ENCODE measurements around the gene FOLR2.

Gene FOLR2

DNA sequence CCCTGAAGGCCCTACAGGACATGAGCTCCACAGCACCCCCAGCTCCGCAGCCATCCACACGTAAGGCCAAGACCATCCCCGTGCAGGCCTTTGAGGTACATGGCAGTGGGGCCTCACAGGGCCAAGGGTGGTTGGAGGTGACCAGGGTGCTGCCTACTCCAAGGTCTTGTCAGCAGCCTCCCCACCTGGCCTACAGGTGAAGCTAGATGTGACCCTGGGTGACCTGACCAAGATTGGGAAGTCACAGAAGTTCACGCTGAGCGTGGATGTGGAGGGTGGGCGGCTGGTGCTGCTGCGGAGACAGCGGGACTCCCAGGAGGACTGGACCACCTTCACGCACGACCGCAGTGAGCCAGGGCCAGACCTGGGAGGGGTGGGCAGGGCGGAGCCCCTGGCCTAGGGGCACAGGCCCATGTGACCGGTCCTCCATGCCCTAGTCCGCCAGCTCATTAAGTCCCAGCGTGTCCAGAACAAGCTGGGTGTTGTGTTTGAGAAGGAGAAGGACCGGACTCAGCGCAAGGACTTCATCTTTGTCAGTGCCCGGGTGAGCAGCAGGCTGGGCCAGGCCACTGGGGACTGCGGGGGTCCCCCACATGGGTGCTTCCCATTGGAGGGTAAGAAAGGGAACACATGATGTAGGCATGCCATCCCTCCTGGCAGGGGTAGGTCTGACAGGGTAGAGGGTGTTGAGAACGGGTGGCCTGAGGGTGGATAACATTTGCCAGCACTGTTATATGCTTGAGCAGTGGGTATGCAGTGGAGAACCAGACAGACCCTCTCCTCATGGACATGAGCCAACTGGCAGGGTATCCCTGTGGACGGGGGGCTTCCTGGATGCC lies 13.6 kb downstream of the FOLR2 start:
- DNase-seq (ENCODE audit: low spot score), result peak; percentile 34

DNA sequence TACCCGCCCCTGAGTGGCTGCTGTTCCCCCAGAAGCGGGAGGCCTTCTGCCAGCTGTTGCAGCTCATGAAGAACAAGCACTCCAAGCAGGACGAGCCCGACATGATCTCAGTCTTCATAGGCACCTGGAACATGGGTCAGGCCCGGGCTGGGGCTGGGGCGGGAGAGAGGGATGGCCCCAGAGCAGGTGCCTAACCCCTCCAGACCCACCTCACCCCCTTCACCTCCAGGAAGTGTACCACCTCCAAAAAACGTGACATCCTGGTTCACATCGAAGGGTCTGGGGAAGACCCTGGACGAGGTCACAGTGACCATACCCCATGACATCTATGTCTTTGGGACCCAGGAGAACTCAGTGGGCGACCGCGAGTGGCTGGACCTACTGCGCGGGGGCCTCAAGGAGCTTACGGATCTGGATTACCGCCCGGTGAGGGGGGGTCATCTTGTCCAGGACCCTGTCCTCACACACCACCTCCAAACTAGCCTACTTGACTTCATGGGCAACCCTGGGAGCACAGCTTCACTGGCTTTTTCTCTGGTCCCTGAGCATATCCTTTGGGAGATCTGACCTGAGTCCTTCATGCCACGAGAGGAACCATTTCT lies 14.3 kb downstream of the FOLR2 start:
- DNase-seq (ENCODE audit: low spot score), result peak; percentile 24

DNA sequence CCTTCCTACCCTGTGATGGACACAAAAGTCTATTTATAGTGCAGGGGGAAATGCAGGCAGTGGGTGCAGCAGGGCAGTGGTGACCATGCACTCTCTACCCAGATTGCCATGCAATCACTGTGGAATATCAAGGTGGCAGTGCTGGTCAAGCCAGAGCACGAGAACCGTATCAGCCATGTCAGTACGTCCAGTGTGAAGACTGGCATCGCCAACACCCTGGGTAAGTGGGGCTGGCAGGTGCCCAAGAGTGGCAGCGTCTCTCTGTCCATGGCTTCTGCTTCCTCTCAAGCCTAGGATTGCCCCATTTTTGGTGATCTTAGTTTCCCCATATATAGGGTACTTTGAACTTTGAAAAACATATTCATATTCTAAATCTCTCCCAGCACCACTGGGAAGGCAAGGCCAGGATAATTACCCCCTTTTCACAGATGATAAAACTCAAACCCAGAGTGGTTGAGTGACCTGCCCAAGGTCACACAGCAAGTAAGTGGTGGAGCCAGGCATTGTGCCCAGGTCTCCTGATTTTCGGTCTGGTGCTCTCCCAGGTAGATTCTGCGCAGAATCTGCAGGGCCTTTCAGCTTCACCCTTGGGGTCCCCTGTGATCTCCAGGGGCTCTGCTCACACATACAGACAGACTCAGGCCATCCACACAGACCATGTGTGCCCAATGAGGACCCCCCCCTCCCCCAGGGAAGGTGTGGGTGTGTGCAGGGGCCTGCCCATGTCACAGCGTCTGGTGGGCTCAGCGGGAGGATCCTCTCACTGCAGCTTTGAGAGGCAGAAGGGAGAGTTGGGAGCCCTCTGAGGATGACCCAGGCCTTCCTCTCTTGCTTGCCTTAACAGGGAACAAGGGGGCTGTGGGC lies 15.0 kb downstream of the FOLR2 start:
- DNase-seq (ENCODE audit: low spot score), result peak; percentile 32

DNA sequence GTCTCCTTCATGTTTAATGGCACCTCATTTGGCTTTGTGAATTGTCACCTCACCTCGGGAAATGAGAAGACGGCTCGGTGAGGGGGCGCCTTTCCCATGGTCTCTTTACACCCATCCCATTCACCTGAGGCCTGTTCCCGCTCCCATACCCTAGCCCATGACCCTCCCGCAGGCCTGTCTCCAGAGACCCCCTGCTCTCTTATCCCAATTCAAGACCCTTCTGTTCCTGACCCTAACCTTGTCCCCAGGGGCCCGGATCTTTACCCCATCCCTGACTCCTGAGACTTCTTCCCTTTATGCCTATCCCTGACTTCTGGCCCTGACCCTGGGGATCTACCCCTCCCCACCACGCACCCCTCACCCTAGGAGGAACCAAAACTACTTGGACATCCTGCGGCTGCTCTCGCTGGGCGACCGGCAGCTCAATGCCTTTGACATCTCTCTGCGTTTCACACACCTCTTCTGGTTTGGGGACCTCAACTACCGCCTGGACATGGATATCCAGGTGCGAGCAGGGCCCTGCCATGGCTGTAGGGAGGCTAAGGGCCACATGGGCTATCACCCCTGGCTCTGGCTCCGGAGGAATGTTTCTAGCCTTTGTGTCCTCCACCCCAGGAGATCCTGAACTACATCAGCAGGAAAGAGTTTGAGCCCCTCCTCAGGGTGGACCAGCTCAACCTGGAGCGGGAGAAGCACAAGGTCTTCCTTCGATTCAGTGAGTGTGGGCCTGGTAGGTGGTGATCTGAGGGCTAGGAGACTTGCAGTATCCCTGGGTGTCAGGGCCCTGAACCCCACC lies 15.9 kb downstream of the FOLR2 start:
- DNase-seq (ENCODE audit: low spot score), result peak; percentile 37

DNA sequence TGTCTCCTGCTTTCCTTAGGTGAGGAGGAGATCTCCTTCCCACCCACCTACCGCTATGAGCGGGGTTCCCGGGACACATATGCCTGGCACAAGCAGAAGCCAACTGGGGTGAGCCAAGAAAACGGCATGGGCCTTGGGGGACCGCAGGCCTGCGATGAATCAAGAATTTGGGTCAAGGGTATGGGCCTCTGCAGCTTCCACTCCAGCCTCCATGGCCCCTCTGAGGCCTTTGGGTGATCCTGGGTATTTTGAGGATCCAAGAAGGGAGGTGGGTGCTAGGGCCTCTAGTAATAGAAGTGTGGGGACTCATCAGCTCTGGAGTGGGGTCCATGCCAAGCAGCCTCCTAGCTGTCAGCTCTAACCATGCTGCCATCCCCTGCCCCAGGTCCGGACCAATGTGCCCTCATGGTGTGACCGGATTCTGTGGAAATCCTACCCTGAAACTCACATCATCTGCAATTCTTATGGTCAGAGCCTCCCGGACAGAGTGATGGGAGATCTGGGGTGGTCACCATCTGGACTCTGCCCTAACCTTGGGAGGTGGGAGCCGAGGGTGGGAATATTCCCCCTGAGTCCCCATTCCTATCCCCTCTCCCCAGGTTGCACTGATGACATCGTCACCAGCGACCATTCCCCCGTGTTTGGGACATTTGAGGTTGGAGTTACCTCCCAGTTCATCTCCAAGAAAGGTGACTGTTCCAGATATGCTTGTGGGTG lies 16.6 kb downstream of the FOLR2 start:
- no peak for DNase-seq (ENCODE audit: low spot score)

DNA sequence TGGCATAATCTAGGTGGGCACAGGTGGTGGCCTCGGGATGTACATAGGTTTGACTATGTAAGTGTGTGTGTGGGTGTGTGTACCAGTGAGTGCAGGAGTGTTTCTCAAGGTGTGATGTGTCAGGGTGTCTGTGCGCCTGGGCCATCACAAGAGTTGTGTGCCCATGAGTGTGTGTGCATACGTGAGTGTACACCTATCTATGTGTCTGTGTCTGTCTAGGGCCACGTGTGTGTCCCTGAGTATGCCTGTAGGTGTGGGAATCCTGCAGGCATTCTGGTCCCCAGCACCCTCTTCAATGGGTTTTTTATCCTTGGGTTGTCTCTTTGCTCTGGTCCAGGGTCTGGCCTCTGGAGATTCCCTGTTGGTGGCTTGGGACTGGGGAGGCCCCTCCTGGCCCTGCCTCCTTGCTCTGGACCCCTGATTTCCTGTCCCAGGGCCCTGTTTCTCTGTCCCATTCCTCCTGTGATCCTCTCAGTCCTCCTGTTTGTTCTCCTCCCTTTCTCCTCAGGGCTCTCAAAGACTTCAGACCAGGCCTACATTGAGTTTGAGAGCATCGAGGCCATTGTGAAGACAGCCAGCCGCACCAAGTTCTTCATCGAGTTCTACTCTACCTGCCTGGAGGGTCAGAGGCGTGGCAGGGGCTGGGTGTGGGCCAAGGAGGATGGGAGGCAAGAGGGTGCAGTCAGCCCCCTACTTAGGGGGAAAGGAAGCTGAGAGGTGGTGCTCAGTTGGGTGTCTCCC lies 17.3 kb downstream of the FOLR2 start:
- DNase-seq (ENCODE audit: low spot score), result no peak

DNA sequence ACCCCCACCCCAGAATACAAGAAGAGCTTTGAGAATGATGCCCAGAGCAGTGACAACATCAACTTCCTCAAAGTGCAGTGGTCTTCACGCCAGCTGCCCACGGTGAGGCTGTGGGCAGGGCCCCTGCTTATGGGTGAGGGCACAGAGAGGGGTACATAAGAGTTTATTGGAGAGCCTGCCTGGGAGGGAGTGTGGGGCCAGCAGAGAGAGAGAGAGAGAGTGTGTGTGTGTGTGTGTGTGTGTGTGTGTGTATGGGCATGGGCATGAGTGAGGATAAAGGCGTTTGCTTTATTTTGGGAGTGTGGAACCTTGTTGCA lies 17.9 kb downstream of the FOLR2 start:
- DNase-seq (ENCODE audit: low spot score), result no peak

DNA sequence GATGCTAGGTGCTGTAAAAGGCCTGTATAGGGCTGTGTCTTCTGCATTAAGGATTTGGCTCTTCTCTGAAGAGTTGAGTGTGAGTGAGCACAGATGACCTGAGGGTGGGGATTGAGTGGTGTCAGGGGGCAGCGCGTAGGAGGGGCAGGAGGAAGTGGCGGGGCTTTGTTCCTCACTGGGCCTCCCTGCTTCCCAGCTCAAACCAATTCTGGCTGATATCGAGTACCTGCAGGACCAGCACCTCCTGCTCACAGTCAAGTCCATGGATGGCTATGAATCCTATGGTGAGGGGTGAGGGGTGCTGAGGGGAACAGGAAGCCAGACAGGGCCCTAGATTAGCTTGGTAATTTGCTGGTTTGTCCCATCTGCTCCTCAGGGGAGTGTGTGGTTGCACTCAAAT lies 18.3 kb downstream of the FOLR2 start:
- no peak for DNase-seq (ENCODE audit: low spot score)

DNA sequence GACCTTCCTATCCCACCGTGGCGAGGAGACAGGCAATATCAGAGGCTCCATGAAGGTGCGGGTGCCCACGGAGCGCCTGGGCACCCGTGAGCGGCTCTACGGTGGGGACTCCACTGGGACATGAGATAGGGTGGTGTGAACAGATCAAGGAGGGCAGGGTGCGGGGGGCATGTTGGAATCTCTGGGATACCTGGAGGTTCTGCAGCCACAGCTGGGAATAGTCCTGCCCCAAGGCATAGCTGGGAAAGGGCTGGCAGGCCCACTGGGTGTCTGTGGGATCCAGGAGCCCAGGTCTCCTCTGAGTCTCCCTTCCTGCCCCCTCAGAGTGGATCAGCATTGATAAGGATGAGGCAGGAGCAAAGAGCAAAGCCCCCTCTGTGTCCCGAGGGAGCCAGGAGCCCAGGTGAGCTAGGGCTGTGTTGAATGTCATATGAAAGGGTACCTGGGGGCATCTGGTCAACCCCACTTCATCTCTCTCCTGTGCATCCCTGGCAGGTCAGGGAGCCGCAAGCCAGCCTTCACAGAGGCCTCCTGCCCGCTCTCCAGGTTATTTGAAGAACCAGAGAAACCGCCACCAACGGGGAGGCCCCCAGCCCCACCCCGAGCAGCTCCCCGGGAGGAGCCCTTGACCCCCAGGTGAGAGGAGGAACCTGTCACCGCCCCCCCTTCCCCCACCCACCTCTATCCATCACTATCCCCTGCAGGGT lies 18.9 kb downstream of the FOLR2 start:
- DNase-seq (ENCODE audit: low spot score), result peak; percentile 25

DNA sequence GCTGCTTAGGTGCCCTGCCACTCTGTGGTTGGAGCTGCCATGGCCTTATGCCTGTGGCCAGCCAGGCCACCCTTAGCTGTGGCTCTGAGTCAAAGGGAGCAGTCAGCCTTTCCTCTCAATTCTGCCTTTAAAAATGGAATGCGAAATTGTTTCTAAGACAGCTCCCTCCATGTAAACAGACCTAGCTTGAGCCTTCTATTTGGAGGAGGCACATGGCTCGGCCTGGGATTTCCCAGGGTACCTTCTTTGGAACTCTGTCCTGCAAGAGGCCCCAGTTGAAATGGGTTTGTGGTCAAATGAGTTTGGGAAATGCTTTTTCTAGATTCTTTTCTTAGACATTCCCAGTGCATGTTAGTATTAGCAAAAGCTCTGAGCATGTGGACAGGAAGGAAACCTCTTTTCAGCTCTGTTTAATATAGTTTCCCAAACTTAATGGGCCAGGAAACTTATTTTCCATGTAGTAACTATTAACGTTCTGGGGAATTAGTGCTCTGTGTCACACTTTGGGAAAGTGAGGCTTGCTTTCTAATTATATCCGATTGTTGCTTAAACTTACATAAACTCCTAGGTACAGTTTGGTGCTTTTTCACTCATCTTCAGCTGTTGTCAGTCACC lies 19.6 kb downstream of the FOLR2 start:
- DNase-seq (ENCODE audit: low spot score), result peak; percentile 8

DNA sequence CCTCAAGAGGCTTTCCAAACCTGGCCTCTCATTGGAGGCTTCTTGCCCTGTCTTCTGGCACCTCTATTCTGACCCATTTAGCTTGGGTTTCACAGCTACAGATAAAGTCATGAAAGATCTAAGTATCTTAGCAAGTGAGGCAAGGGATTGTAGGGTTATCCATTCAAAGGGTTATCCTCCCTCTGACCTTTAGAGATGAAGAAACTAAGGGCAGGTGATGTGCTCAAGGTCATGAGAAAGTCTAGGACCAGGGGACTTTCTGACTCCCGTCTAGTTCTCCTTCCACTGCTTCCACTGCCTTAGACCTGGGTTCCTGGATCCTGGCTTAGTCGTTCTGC lies 20.1 kb downstream of the FOLR2 start:
- no peak for DNase-seq (ENCODE audit: low spot score)

DNA sequence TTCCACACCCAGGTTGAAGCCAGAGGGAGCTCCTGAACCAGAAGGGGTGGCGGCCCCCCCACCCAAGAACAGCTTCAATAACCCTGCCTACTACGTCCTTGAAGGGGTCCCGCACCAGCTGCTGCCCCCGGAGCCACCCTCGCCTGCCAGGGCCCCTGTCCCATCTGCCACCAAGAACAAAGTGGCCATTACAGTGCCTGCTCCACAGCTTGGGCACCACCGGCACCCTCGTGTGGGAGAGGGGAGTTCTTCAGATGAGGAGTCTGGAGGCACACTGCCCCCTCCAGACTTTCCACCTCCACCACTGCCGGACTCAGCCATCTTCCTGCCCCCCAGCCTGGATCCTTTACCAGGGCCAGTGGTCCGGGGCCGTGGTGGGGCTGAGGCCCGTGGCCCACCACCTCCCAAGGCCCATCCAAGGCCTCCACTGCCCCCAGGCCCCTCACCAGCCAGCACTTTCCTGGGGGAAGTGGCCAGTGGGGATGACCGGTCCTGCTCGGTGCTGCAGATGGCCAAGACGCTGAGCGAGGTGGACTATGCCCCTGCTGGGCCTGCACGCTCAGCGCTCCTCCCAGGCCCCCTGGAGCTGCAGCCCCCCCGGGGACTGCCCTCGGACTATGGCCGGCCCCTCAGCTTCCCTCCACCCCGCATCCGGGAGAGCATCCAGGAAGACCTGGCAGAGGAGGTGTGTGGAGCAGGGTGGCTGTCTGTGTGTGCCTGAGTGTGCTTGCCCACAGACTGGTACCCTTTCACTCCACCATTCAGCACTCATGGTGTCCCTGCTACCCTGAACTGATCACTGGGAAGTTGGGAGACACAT lies 20.7 kb downstream of the FOLR2 start:
- DNase-seq (ENCODE audit: low spot score), result no peak

DNA sequence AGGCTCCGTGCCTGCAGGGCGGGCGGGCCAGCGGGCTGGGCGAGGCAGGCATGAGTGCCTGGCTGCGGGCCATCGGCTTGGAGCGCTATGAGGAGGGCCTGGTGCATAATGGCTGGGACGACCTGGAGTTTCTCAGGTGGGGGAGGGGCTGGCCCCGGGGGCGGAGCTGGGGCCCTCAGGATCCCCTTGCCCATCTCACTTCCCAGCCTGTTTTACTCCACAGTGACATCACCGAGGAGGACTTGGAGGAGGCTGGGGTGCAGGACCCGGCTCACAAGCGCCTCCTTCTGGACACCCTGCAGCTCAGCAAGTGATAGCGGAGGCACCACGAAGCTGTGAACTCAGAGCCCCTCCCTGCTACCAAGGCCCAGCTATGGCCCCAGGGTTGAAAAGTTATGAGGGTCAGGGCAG lies 21.5 kb downstream of the FOLR2 start:
- DNase-seq (ENCODE audit: low spot score), result peak; percentile 89

DNA sequence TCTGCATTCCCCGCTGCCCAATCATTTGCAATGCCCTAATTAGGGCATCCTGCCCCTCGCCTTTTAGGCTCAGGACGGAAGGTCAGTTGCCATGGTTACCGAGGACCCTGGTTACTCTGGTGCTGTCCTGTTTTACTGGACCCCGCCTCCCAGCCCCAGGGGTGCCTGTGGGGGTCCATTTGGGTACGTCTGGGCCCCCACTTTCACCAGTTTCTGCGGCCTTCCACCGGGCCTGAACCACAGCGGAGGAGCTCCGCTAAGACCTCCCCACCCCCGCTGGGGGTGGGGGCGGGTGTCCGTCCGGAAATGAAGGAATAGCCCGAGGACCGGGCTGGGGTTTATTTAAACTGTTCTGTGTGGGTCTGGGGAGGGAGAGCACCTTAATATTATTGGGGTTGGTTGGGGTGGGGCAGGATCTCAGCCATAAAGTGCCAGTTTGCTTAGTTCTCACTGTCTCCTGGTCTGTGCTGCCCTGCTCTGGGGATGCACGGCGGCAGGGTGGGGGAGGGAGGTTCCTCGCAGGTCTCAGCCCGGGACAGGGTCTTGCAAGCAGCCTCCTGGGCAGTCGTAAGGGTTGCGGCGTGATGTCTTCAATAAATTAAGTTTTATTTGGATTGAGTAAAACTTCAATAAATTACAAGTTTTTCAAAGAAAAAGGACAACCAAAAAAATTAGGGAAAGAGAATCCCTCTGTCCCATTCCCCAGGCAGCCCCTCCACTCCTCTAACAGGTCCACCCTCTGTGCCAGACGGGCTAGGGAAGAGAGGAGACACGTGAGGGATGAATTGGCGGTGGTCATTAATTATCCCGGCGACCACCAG lies 22.1 kb downstream of the FOLR2 start:
- no peak for DNase-seq (ENCODE audit: low spot score)

DNA sequence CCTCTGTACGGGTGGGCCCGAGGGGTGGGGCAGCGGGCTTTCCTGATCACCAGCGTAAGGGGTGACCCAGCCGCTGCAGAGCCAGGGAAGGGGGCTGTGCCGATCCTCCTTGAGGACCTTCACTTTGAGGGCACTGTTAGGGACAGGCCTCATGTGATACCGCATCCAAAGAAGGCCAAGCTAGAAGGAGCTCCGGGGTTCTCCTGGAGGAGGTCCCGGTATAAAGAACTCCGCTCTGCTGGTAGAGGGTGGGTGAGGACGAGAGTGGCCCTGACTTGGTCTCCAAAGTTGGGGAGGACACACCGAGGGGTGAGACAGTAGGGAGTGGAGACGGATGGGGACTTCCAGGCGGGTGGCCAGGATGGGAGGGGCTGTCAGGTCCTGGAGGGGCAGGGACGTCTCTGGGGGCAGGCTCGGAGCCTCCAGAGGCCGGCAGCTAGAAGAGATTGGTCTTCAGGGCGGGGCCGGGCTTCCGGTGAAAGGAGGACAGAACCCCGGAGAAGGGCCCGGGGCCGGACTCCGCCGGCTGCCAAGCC lies 22.8 kb downstream of the FOLR2 start:
- DNase-seq (ENCODE audit: low spot score), result peak; percentile 74

DNA sequence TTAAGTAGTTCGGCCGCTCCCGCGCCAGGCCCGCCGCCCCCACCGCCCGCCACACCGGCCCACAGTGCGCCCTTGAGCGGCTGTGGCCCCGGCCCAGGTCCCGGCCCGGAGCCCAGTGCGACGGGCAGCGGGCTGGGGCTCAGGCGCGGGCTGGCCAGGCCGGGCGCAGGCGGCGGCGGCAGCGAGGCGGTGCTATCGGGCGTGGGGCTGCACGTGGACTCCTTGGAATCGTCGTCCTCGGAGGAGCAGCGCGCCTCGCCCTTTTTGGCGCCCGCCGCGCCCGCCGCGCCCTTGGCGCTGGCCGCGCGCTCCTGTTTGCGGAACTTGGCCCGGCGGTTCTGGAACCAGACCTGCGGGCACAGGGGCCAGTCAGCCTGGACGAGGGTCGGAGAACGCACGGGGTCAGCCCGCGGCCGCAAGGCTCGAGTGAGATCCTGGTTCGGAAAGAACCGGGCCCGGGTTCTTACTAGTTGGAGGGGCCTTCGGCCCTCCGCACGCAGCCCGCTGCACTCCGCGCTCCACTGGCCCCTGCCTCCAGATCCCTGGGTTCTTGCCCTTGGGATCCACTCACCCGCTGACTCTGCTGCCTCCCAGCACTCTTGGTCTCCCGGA lies 23.4 kb downstream of the FOLR2 start:
- peak; percentile 63 for DNase-seq (ENCODE audit: low spot score)

Data from ecto neural progenitor cell (in vitro differentiated cells).